ENCODE data around the gene CNOT6.

GRCh38 chr5:180609817-180610550 is 115.8 kb downstream of the CNOT6 start:
- TF ChIP-seq GATA3 (IDR thresholded peaks at IDR 0.05; ENCODE audit: low read depth, low read length) (no peak), GATA2 (IDR thresholded peaks at IDR 0.05; ENCODE audit: low read depth, low read length) (no peak)

All from SH-SY5Y (cell line).